ENCODE measurements around the gene BMPR2.

DNA sequence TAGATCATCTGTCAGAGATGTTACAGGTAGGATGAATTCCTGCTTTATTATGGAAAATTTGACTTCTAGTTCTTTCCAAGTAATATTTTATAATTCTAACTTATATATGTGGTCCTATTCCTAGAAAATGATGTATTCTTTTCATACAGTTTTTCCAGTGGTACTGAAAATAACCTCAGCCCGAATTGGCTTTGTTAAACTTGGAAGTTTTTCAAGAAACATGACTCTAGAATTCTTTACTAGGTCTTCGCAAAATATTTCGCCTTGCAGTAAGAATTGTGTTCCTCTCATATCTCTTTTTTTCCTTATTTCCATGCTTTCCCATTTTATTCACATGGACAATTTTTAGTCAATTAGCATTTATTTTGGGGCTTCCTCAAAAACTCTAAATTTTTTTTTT lies 60.5 kb downstream of the BMPR2 start:
- no peak for TF ChIP-seq ZNF274 (IDR thresholded peaks at IDR 0.05; ENCODE audit: low read depth, low read length)
- no peak for TF ChIP-seq YY1 (IDR thresholded peaks at IDR 0.05; ENCODE audit: insufficient read depth, insufficient read length)
- no peak for TF ChIP-seq SUZ12 (IDR thresholded peaks at IDR 0.05; ENCODE audit: extremely low read depth, insufficient read depth, insufficient read length)
